ENCODE results near the gene BCL2L15. TPM values are rescaled to one million over a fixed set of nuclear protein-coding genes. Genes with fewer than 3 reads are reported as not detected.

Gene BCL2L15
- total and polyA plus RNA-seq, 10 of the 15 experiments (the other 5 are each of a cell fraction or from before 2014, with no cell fraction given): 0.42 to 1.2 (median 0.59) TPM

- TF ChIP-seq IKZF1 (conservative IDR thresholded peaks at IDR 0.05) (no peak), HCFC1 (IDR thresholded peaks at IDR 0.05; ENCODE audit: low read length) (no peak), EGR1 (IDR thresholded peaks at IDR 0.05; ENCODE audit: borderline replicate concordance in 1 of 2, low read depth in 2 of 2, low read length in 2 of 2) (no peak), MYC (IDR thresholded peaks at IDR 0.05; ENCODE audit: insufficient read depth, insufficient read length, insufficient replicate concordance, low read length, severe bottlenecking) (no peak), E2F8 (IDR thresholded peaks at IDR 0.05; ENCODE audit: low read depth, partially characterized antibody) (no peak), CBX3 (IDR thresholded peaks at IDR 0.05; ENCODE audit: borderline replicate concordance, low read depth) (no peak), KLF5 (IDR thresholded peaks at IDR 0.05; ENCODE audit: partially characterized antibody) (no peak), NFYB (IDR thresholded peaks at IDR 0.05; ENCODE audit: insufficient read depth, low read depth, low read length) (no peak), MEF2A (IDR thresholded peaks at IDR 0.05; ENCODE audit: insufficient read depth, low read depth, low read length) (no peak), RBBP5 (conservative IDR thresholded peaks at IDR 0.05) (no peak), SUPT20H (IDR thresholded peaks at IDR 0.05; ENCODE audit: borderline replicate concordance, control insufficient read depth, low read depth, low read length) (no peak), ESRRA (IDR thresholded peaks at IDR 0.05; ENCODE audit: low read length) (no peak)
- TF ChIP-seq, protein P1, sequence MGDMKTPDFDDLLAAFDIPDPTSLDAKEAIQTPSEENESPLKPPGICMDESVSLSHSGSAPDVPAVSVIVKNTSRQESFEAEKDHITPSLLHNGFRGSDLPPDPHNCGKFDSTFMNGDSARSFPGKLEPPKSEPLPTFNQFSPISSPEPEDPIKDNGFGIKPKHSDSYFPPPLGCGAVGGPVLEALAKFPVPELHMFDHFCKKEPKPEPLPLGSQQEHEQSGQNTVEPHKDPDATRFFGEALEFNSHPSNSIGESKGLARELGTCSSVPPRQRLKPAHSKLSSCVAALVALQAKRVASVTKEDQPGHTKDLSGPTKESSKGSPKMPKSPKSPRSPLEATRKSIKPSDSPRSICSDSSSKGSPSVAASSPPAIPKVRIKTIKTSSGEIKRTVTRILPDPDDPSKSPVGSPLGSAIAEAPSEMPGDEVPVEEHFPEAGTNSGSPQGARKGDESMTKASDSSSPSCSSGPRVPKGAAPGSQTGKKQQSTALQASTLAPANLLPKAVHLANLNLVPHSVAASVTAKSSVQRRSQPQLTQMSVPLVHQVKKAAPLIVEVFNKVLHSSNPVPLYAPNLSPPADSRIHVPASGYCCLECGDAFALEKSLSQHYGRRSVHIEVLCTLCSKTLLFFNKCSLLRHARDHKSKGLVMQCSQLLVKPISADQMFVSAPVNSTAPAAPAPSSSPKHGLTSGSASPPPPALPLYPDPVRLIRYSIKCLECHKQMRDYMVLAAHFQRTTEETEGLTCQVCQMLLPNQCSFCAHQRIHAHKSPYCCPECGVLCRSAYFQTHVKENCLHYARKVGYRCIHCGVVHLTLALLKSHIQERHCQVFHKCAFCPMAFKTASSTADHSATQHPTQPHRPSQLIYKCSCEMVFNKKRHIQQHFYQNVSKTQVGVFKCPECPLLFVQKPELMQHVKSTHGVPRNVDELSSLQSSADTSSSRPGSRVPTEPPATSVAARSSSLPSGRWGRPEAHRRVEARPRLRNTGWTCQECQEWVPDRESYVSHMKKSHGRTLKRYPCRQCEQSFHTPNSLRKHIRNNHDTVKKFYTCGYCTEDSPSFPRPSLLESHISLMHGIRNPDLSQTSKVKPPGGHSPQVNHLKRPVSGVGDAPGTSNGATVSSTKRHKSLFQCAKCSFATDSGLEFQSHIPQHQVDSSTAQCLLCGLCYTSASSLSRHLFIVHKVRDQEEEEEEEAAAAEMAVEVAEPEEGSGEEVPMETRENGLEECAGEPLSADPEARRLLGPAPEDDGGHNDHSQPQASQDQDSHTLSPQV (IDR thresholded peaks at IDR 0.05): no peak
- intact Hi-C loops (cut with micrococcal nuclease; ENCODE audit: unreplicated experiment): no loop called here
- H3K27me3 ChIP-seq (replicated peaks in 1 of 2; ENCODE audit: control insufficient read depth in 2 of 2, insufficient read depth in 2 of 2, low read length in 1 of 2): no peaks in the 10 kb centered on the region
- no peak for ATAC-seq
- H3K4me2 ChIP-seq (ENCODE audit: control insufficient read depth, insufficient read depth): no peak overlapping the region
- H3K9me3 ChIP-seq (replicated peaks; ENCODE audit: control insufficient read depth, insufficient read depth, low read length): no peaks in the 10 kb centered on the region; the same call in 2 of the 3 replicates
- H3K36me3 ChIP-seq (ENCODE audit: control insufficient read depth in 2 of 2, insufficient read depth in 2 of 2, low read length in 1 of 2): peaks cover 4 to 10% of the 10 kb centered on the region in 2 experiments; a peak in 2 of 4 replicates
- DNase-seq (ENCODE audit: low read depth, low spot score): no peak
- no peak overlapping the region for H3K27ac ChIP-seq (ENCODE audit: control insufficient read depth, insufficient read depth)
- in situ Hi-C loops (cut with MboI): no loop called here
- no peak overlapping the region for H3K4me3 ChIP-seq
- SMC1A ChIA-PET (ENCODE audit: uncharacterized antibody, unreplicated experiment): interaction anchor here (1.5 to 1.6 kb wide), 2 partner anchors 10 to 15 kb away, joined by 5 read pairs; partner anchors contain the start of genes AP4B1 and HIPK1
- peak overlapping the region; percentile 4; the same call in 1 of the 2 replicates for H2AFZ ChIP-seq (ENCODE audit: control insufficient read depth, low read depth, low read length)
- BruUV-seq (replicated peaks): no TSS peak
- CTCF ChIA-PET: interaction anchor here (1.0 to 2.2 kb wide), 3 partner anchors 15 to 78 kb away, joined by 3 to 7 read pairs (median 6); partner anchors contain the start of gene HIPK1
- no peaks in the 10 kb centered on the region for H3K79me2 ChIP-seq (ENCODE audit: control insufficient read depth, insufficient read depth, low read length)
- WGBS (ENCODE audit: insufficient coverage, insufficient replicate concordance, low lambda C conversion rate, missing lambda C conversion rate): 87% methylated on average over 5 of the region's 5 CpGs
- POLR2A ChIA-PET: interaction anchor here (1.7 kb wide), 1 partner anchor 14 kb away, joined by 8 read pairs; no protein-coding TSS in a partner anchor
- H4K20me1 ChIP-seq (ENCODE audit: control insufficient read depth, insufficient read depth): no peaks in the 10 kb centered on the region
- H3K9ac ChIP-seq (ENCODE audit: control insufficient read depth, insufficient read depth, low read length): no peak overlapping the region
- RAD21 ChIA-PET (ENCODE audit: unreplicated experiment): interaction anchor here (1.2 to 2.4 kb wide), 2 partner anchors 15 to 78 kb away, joined by 3 to 9 read pairs; partner anchors contain the start of gene HIPK1
- no peaks in the 10 kb centered on the region for H3K4me1 ChIP-seq (ENCODE audit: control insufficient read depth, insufficient read depth, low read length)
- FAIRE-seq: no peak
Observed at GRCh38 chr1:113913887-113914664, 26.7 kb upstream of the BCL2L15 start.

Data from GM12878 (cell line).